ENCODE results near the gene ZBTB7C.

Gene ZBTB7C

GRCh38 chr18:48206887-48207286 is 202.3 kb downstream of the ZBTB7C start:
- DNase-seq = no peak

- DNase-seq = no peak
Observed at GRCh38 chr18:48203961-48204666, 205.1 kb downstream of the ZBTB7C start.

GRCh38 chr18:48203288-48203945 is 205.8 kb downstream of the ZBTB7C start:
- no peak for DNase-seq

- no peak for DNase-seq
Observed at GRCh38 chr18:48202350-48203260, 206.6 kb downstream of the ZBTB7C start.

- no peak for DNase-seq
Observed at GRCh38 chr18:48202006-48202348, 207.2 kb downstream of the ZBTB7C start.

GRCh38 chr18:48201337-48202005 is 207.7 kb downstream of the ZBTB7C start:
- DNase-seq = no peak

GRCh38 chr18:48200631-48201336 is 208.4 kb downstream of the ZBTB7C start:
- DNase-seq = no peak

- DNase-seq = no peak
Observed at GRCh38 chr18:48199399-48199798, 209.8 kb downstream of the ZBTB7C start.

GRCh38 chr18:48197819-48198218 is 211.4 kb downstream of the ZBTB7C start:
- DNase-seq = no peak

- DNase-seq = no peak
Observed at GRCh38 chr18:48195787-48196186, 213.4 kb downstream of the ZBTB7C start.

GRCh38 chr18:48194591-48195181 is 214.5 kb downstream of the ZBTB7C start:
- DNase-seq = no peak

- DNase-seq = no peak
Observed at GRCh38 chr18:48193521-48194492, 215.4 kb downstream of the ZBTB7C start.

- DNase-seq = no peak
Observed at GRCh38 chr18:48192542-48192941, 216.6 kb downstream of the ZBTB7C start.

- DNase-seq = no peak
Observed at GRCh38 chr18:48191494-48191893, 217.7 kb downstream of the ZBTB7C start.

GRCh38 chr18:48190994-48191393 is 218.2 kb downstream of the ZBTB7C start:
- no peak for DNase-seq

- peak; percentile 7 for DNase-seq
Observed at GRCh38 chr18:48188609-48189008, 220.6 kb downstream of the ZBTB7C start.

GRCh38 chr18:48186861-48187260 is 222.3 kb downstream of the ZBTB7C start:
- DNase-seq = peak; percentile 12

- DNase-seq = peak; percentile 12
Observed at GRCh38 chr18:48186131-48186766, 222.9 kb downstream of the ZBTB7C start.

GRCh38 chr18:48184118-48184517 is 225.1 kb downstream of the ZBTB7C start:
- peak; percentile 4 for DNase-seq

GRCh38 chr18:48183613-48184012 is 225.6 kb downstream of the ZBTB7C start:
- DNase-seq = peak; percentile 29

Data from activated CD8-positive, alpha-beta memory T cell treated with anti-CD3 and anti-CD28 coated beads, Interleukin-2, amount 50 U/mL, for 48 hours (primary cell).